ENCODE data around the gene RAD52.

Gene RAD52

DNA sequence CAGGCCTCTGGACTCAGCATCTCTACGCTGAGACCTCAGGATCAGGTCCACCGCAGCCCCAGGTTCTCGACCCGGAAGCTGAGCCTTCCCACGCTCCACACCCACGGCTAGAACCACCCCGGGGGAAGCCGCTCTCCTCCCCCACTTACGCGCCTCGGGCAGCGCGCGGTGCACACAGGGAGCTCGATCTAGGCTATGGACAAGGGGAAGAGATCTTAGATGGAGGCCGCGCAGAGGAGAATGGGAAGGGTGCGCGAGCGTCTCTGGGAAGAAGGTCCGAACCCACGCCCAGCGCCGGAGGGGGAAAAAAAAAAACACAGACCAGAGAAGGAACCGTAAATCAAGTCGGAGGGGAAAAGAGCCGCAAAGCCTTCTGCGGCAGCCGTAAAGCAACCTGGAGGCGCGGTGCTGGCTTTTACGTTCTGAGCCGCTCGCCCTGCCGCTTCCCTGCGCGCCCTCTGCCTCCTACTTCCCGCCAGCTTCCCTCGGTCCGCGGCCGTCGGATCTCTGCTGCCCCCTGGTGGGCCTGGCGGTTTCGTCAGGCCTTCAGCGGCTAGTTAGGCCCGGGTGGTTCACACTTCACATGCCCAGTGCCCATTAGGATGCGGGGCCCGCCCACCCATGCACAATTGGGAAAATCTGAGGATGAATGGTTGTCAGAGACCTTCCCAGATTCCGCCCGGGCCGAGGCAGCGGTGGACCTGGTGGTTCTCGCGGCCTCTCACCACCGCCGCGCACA lies at the start of gene RAD52:
RAD52 (minus strand) TSS at position 242 of the 739 bp plus-strand sequence. CDS start 16,636 bp downstream, outside the sequence.
- peak; percentile 98 for DNase-seq (ENCODE audit: low spot score)

GRCh38 chr12:998020-998874 lies 48.8 kb upstream of the RAD52 start:
- no peak for DNase-seq (ENCODE audit: low spot score)

- no peak for DNase-seq (ENCODE audit: low spot score)
Observed at GRCh38 chr12:997505-997904, 48.0 kb upstream of the RAD52 start.

DNA sequence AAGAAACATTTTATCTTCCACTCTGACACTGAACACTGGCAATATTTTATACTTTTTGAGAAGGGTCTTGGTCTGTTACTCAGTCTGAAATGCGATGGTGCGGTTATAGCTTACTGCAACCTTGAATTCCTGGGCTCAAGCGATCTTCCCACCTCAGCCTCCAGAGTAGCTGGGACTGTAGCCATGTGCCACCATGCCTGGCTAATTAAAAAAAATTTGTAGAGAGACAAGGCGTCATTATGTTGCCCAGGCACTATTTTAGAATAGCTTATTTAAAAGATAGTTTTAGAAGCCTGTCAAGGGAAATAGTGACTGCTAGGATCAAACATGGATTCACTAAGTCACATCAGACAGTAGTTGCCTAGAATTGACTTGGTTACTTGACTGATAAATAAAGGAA lies 47.4 kb upstream of the RAD52 start:
- no peak for DNase-seq (ENCODE audit: low spot score)

DNA sequence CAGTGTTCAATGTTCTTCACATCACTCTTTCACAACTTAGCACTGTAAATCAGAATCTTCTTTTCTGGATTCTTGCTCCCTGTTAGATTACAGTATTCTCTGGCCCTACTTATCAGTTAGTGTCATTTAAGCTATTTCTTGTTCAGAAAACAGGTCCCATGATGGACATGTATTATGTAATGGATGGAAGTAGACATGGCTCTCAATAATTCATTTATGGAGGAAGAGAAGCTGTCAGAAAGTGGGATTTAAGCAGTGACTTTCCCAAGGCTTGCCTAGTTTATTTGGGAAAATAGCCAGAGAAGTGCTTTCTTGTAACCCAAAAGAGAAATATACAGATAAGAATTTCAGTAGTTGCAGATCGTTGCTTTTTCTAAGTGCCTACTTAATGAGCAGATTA lies 43.2 kb upstream of the RAD52 start:
- DNase-seq (ENCODE audit: low spot score): no peak

GRCh38 chr12:991350-992333 lies 42.1 kb upstream of the RAD52 start:
- DNase-seq (ENCODE audit: low spot score): peak; percentile 21

DNA sequence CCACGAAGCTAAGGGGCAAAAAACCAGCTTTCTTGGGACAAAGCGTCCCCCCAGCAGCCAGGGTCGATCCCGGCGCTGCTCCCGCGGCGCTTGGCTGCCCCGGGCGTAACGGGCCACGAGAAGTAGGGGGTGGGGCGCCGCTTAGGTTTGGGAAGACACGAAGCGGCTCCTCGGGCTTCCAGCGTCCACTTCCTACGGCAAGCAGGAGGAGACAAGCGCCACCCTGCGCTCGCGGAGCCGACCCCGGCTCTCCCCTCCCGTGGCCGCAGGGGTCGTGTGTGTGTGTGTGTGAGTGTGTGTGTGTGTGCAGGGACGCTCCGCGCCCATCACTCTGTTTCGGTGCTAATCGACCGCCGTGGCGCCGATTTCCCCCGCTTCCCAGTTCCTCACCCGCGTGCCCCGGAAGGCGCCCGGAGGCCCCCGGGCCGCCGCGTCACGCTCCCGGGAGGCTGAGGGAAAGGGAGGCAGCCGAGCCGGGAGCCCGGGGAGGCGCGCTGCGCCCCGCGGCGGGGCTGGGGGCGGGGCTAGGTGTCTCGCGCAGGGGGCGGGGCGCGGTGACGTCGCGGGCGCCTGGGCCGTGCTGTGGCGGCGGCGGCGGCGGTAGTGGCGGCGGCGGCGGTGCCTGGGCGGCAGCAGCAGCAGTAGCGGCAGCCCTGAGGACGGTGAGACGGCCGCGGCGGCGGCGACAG lies 41.3 kb upstream of the RAD52 start, which contains the start of gene ERC1:
ERC1 (plus strand) TSS at position 563 of the 689 bp plus-strand sequence. CDS start 36,681 bp downstream, outside the sequence.
- DNase-seq (ENCODE audit: low spot score): peak; percentile 85

- DNase-seq (ENCODE audit: low spot score): peak; percentile 46
Observed at GRCh38 chr12:989751-990660, 40.5 kb upstream of the RAD52 start.

GRCh38 chr12:989051-989450 lies 39.6 kb upstream of the RAD52 start:
- DNase-seq (ENCODE audit: low spot score): no peak

DNA sequence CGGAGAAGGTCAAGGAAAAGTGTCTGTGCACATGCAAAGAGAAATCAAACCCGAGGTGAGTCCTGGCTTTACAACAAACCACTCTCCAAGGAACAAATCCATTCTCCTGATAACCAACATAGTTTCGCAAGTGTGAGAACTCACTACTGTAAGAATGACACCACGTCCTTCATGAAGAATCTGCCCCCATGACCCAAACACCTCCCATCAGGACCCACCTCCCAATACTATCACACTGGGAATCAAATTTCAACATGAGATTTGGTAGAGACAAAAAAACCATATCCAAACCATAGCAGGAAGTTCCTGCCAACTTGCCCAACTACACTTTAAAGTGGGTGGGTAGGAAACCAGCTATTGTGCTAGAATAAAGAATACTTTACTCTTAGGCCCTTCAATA lies 39.2 kb upstream of the RAD52 start:
- DNase-seq (ENCODE audit: low spot score): no peak

- no peak for DNase-seq (ENCODE audit: low spot score)
Observed at GRCh38 chr12:981961-982360, 32.5 kb upstream of the RAD52 start.

DNA sequence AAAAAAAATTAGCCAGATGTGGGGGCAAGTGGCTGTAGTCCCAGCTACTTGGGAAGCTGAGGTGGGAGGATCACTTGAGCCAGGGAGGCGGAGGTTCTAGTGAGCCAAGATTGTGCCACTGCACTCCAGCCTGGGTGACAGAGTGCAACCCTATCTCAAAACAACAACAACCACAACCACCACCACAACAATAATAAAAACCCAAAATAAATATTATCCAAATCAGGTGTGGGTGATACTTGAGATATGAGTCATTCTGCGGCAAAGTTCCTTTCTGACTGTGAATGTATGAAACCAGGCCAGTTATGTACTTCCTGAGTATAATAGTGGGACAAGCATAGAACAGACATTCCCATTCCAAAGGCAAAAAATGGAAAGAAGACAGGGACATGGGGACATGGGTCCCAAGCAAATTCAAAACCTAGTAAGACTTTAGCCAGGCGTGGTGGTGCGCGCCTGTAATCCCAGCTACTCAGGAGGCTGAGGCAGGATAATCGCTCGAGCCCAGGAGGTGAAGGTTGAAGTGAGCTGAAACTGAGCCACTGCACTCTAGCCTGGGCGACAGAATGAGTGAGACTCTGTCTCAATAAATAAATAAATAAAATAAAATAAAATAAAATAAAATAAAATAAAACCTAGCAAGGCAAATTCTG lies 31.8 kb upstream of the RAD52 start:
- no peak for DNase-seq (ENCODE audit: low spot score)

DNA sequence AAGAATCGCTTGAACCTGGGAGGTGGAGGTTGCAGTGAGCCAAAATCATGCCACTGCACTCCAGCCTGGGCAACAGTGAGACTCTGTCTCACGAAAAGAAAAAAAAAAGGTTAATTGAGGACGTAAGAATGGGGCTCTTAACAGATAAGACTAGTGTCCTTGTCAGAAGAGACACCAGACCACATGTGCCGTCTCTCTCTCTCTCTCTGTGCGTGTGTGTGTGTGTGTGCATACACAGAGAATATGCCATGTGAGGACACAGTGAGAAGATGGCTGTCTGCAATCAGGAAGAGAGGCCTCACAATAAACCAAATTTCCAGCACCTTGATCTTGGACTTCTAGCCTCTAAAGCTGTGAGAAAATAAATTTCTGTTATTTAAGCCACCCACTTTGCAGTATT lies 29.9 kb upstream of the RAD52 start:
- DNase-seq (ENCODE audit: low spot score): no peak

GRCh38 chr12:977156-977555 lies 27.7 kb upstream of the RAD52 start:
- DNase-seq (ENCODE audit: low spot score): no peak

DNA sequence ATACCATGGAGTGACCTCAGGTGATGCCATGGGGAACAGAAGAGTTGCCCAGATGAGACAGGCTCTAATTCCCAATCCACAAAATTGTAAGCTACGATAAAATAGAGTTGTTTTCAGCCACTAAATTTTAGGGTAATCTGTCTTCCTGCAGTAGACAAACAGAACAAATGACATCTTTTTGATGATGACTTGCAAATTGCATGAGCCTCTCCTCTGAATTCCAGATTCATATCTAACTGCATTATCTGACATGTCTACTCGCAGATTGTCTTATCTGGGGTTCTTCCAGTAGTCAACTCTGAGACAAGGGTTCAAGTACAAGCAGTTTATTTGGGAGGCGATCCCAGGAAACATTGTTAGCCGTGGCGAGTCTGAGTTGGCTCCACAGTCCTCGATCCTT lies 27.1 kb upstream of the RAD52 start:
- no peak for DNase-seq (ENCODE audit: low spot score)

GRCh38 chr12:974271-974862 lies 24.9 kb upstream of the RAD52 start:
- DNase-seq (ENCODE audit: low spot score): no peak

DNA sequence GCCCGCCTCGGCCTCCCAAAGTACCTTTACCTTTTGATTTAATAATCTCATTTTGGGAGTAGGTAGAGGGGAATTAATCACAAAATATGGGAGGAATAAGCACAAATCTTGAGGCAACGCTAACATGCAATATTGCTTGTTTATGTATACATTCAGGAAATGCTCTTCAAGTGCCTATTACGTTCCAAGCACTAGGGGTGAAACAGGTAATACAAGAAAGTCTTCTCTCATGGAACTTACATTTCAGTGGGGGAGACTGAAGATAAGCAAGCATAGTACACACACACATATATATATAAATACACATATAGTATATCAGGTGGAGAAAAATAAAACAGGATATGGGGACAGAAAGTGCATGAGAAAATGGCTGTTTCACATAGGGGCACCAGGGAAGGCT lies 22.5 kb upstream of the RAD52 start:
- no peak for DNase-seq (ENCODE audit: low spot score)

DNA sequence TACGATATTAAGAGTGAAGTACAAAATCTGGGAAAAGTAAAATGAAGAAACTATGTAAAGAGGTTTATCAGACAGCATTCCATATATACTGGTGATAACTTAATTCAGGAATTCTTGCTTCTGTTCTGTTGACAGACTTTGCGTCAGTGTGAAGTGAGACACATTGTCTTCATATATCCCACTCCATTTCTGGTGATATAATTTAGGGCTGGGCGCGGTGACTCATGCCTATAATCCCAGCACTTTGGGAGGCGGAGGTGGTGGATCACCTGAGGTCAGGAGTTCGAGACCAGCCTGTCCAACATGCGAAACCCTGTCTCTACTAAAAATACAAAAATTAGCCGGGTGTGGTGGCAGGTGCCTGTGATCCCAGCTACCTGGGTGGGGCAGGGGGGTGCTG lies 20.3 kb upstream of the RAD52 start:
- DNase-seq (ENCODE audit: low spot score): no peak

DNA sequence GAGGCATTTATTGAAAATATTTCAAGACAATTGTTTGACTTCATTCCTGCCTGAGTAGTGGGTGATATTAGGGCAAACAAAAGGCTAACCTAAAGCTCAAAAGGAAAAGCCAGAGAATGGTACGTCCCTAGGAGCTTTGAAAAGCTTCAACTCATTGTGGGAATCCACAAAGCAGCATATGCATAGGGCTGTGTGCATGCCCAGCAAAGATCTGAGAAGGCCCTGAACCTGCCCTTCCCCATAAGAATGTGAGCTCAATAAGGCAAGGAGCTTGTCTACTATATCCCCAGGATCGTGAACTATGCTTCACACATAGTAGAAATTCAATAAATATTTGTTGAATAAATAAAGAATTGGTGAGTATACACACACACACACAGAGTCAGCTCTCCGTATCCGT lies 19.1 kb upstream of the RAD52 start:
- no peak for DNase-seq (ENCODE audit: low spot score)

Data from globus pallidus (tissue), 1 donor.